RWPE1 (cell line): Measurements from ENCODE around the gene HMGCL.
A peak's percentile ranks its signal among the peaks of the same experiment; 100 is the strongest.
"Not testable (repeated sequence)": the region's sequence is repeated elsewhere in the genome, so short reads cannot be mapped to it uniquely, and the experiment has no call there.

Experiments
- CTCF ChIA-PET: fragments of 350-600 bp; sonication (Branson Sonifier 250); formaldehyde crosslinking; extraction: SDS; loops from one replicate; lab custom pipeline; 2021; lab: Yijun Ruan, JAX
- POLR2A ChIA-PET: fragments of 400-600 bp; formaldehyde crosslinking; extraction: SDS; loops from one replicate; lab custom pipeline; 2020; ENCODE audit warnings: antibody characterized with exemption; ENCODE audit not compliant: low non-redundant PET; lab: Yijun Ruan, JAX
- DNase-seq: peaks from one replicate; pipeline ENCODE4 v3.0.0; 2012; ENCODE audit warnings: low spot score
- H3K27ac ChIP-seq: fragments of 450-650 bp; 2 replicates; pipeline ENCODE4 v1.5.1; 2017
- TF ChIP-seq, protein P1 (sequence below): fragments of 450-650 bp; conservative IDR thresholded peaks from 2 replicates; pipeline ENCODE4 v1.5.1; 2017; ENCODE audit warnings: low read depth, mild to moderate bottlenecking

Gene HMGCL

DNA sequence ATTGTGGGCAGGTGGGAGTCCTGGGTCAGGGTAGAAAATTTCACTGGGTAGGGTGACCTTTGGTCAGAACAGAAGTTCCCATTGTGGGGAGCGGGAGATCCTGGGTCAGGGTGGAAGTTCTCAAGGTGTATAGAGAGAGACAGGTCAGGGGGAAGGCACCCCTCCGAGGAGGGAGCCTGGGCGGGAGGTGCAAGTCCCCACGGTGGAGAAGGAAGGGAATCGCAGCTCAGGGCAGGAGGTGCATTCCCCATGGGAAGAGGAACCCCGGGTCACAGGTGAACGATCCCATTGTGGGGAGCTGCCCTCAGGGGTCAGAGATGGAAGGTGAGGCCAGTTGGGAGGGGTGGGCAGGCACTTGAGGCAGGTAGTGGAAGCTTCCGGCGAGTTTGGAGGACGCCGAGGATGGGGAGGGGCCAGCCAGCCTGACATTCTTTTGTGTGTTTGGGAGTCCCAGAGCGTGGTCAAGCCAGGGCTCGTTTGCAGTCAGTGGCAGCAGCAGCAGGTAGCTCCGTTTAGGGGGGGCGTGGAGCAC lies 33.6 kb downstream of the HMGCL start:
- peak; percentile 67 for DNase-seq
- ChIA-PET POLR2A (interaction anchor here (0.6 to 1.7 kb wide), 4 partner anchors 9 to 21 kb away, joined by 3 to 5 read pairs (median 3); partner anchors contain the start of genes GALE and PITHD1), CTCF (interaction anchor here (0.6 to 0.8 kb wide), 4 partner anchors 9 to 105 kb away, joined by 3 to 4 read pairs (median 3); partner anchors contain the start of gene GALE)
- H3K27ac ChIP-seq: peak overlapping the region; percentile 98
- TF ChIP-seq, protein P1, sequence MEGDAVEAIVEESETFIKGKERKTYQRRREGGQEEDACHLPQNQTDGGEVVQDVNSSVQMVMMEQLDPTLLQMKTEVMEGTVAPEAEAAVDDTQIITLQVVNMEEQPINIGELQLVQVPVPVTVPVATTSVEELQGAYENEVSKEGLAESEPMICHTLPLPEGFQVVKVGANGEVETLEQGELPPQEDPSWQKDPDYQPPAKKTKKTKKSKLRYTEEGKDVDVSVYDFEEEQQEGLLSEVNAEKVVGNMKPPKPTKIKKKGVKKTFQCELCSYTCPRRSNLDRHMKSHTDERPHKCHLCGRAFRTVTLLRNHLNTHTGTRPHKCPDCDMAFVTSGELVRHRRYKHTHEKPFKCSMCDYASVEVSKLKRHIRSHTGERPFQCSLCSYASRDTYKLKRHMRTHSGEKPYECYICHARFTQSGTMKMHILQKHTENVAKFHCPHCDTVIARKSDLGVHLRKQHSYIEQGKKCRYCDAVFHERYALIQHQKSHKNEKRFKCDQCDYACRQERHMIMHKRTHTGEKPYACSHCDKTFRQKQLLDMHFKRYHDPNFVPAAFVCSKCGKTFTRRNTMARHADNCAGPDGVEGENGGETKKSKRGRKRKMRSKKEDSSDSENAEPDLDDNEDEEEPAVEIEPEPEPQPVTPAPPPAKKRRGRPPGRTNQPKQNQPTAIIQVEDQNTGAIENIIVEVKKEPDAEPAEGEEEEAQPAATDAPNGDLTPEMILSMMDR: no peak

DNA sequence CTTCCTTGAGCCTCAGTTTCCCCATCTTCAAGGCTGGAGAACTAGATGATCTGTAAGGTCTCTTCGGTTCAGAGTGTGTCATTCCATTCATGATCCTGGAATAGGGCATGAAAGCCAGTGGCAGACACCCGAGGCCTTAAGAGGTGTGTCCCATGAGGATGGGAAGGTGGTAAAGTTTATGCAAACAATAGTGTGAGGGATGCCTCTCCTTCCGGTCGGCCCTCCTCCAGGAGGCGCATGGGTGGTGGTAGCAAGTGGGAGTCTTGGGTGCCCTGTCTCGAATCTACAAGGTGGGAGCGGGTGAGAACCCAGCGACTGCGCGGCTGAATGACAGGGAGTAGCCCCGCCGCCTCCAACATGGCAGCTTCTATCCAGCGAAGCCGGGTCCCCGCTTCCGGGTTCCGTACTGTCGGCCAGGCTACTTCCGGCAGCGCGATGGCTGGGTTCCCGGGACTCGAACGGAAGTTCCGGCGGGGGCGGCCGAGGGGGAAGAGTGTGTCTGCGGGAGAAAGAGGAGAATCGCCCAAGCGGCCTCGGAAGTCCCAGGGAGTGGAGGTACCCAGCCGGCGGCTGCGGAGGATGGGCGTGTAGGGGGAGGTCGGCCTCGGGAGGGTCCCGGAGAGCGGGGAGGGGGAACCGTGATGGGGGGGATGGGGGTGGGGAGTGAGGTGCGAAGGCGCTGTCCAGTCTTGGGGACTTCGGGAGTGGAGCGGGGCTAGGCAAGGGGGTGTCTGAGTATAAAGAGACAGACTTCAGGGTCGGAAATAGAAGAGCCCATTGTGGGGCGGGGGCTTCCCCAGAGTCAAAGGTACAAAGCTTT lies 34.3 kb downstream of the HMGCL start, which contains the start of gene LYPLA2:
TSS of gene LYPLA2 (plus strand) at position 450 of the 820 bp plus-strand sequence. CDS start 1,538 bp downstream, outside the sequence.
- CTCF ChIA-PET: interaction anchor here (0.8 to 1.0 kb wide), 2 partner anchors 10 to 11 kb away, joined by 3 to 4 read pairs; no protein-coding TSS in a partner anchor
- peak; percentile 91 for DNase-seq
- H3K27ac ChIP-seq: peak within 1 kb of the TSS; percentile 98
- POLR2A ChIA-PET: interaction anchor here (0.7 to 1.7 kb wide), 3 partner anchors 13 to 100 kb away, joined by 3 to 5 read pairs (median 3); partner anchors contain the start of gene PITHD1
- TF ChIP-seq, protein P1: no peak

DNA sequence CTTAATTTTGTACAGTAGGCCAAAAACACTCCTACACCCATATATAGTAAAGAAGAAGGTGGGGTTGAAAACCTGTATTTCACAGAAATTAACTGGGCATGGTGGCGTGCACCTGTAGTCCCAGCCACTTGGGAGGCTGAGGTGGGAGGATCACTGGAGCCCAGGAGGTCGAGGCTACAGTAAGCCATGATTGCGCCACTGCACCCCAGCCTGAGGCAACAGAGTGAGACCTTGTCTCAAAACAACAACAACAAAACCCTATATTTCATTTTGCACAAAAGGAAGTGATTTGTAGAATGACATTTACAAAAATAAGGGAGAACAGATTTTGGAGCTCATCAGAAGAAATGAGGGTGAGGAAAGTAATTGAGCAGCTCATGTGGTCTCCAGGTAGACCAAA lies 36.5 kb downstream of the HMGCL start:
- POLR2A ChIA-PET: interaction anchor here (1.8 kb wide), 1 partner anchor 11 kb away, joined by 5 read pairs; no protein-coding TSS in a partner anchor

DNA sequence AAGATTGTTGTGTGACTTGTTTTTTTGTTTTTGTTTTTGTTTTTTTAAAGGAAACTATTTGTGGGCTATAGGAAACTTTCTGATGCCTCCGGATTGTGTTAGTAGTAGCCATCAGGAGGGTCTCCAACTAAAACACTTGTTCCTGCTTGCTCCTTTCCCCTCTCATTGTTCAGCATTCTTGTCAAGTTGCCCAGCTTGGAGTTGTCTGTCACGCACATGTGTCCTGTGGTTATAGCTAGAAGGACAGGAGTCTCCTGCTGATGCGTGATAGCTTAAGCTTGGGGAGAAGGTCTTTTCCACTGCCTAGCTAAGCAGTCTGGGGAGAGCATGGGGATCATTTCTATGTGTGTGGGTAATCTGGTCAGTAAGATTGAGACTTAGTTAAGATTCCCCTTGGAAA lies 37.5 kb downstream of the HMGCL start:
- H3K27ac ChIP-seq: no peak overlapping the region
- DNase-seq: no peak
- ChIA-PET CTCF (interaction anchor here (1.7 kb wide), 1 partner anchor 8 kb away, joined by 6 read pairs; no protein-coding TSS in a partner anchor), POLR2A (no interaction called here)
- TF ChIP-seq, protein P1: no peak

More for the DNA sequence above, 36.5 kb downstream of the HMGCL start:
- TF ChIP-seq, protein P1: no peak
- H3K27ac ChIP-seq: peak overlapping the region; percentile 38
- no peak for DNase-seq
- CTCF ChIA-PET: interaction anchor here (1.7 kb wide), 1 partner anchor 9 kb away, joined by 6 read pairs; no protein-coding TSS in a partner anchor

- no peak overlapping the region for H3K27ac ChIP-seq
- DNase-seq: no peak
- ChIA-PET POLR2A (interaction anchor here (0.7 kb wide), 1 partner anchor 81 kb away, joined by 8 read pairs; no protein-coding TSS in a partner anchor), CTCF (interaction anchor here (0.7 kb wide), 1 partner anchor 8 kb away, joined by 3 read pairs; no protein-coding TSS in a partner anchor)
- TF ChIP-seq, protein P1: no peak
These were observed 40.4 kb downstream of the HMGCL start for GRCh38 chr1:23784846-23785245.

DNA sequence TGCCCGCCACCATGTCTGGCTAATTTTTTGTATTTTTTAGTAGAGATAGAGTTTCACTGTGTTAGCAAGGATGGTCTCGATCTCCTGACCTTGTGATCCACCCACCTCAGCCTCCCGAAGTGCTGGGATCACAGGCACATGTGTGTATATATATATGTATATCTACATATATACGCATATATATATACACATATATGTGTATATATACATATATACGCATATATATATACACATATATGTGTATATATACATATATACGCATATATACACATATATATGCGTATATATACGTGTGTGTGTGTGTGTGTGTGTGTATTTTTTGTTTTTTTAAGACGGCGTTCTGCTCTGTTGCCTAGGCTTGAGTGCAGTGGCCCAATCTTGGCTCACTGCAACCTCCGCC lies 42.1 kb downstream of the HMGCL start:
- DNase-seq, H3K27ac ChIP-seq, CTCF ChIA-PET, POLR2A ChIA-PET: not testable (repeated sequence)
